ENCODE results near the gene TMEM236.

TMEM236 gene

DNA sequence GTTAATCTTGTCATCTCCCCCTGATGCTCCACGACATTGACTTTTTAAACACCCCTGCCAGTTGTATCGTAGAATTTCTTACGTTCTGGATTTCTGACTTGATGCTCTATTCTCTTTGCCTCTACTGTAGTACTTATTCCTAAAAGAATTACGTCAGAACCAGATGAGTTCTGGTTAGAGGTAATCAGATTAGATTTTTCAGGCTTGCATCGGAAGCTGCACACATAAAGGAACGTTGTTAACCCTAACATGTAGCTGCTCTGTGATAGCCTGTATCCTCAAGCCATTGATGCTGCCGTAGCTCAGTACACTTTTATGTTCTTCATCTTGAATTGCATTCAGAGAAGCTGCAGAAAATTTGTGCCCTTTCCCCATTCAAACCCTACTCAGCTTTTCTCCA is 26.3 kb upstream of the TMEM236 start:
- Histone ChIP-seq H3F3A (ENCODE audit: low read depth) (no peaks in the 10 kb centered on the region; the same call in 1 of the 2 replicates), H3K4me1 (ENCODE audit: insufficient read depth, low read length, poor library complexity, severe bottlenecking) (no peaks in the 10 kb centered on the region), H3K27me3 (ENCODE audit: insufficient read depth, low read length, poor library complexity, severe bottlenecking) (no peaks in the 10 kb centered on the region), H3K9ac (ENCODE audit: low read depth, low read length, poor library complexity, severe bottlenecking) (no peak overlapping the region), H3K9me3 (ENCODE audit: insufficient read depth, low read depth, low read length) (no peaks in the 10 kb centered on the region), H2AFZ (ENCODE audit: low read length) (no peak overlapping the region), H3K4me2 (ENCODE audit: low read depth, low read length, poor library complexity, severe bottlenecking) (no peak overlapping the region), H3K4me3 (ENCODE audit: low read length, poor library complexity, severe bottlenecking) (no peak overlapping the region), H3K36me3 (ENCODE audit: insufficient read depth, low read length) (no peaks in the 10 kb centered on the region), H3K79me2 (ENCODE audit: insufficient read depth, low read length) (no peaks in the 10 kb centered on the region; the same call in 1 of the 2 replicates), H4K20me1 (ENCODE audit: insufficient read depth, low read length, poor library complexity, severe bottlenecking) (no peaks in the 10 kb centered on the region), H3K9me2 (replicated peaks; ENCODE audit: low read depth, low read length) (no peaks in the 10 kb centered on the region)
- TF ChIP-seq, protein P1, sequence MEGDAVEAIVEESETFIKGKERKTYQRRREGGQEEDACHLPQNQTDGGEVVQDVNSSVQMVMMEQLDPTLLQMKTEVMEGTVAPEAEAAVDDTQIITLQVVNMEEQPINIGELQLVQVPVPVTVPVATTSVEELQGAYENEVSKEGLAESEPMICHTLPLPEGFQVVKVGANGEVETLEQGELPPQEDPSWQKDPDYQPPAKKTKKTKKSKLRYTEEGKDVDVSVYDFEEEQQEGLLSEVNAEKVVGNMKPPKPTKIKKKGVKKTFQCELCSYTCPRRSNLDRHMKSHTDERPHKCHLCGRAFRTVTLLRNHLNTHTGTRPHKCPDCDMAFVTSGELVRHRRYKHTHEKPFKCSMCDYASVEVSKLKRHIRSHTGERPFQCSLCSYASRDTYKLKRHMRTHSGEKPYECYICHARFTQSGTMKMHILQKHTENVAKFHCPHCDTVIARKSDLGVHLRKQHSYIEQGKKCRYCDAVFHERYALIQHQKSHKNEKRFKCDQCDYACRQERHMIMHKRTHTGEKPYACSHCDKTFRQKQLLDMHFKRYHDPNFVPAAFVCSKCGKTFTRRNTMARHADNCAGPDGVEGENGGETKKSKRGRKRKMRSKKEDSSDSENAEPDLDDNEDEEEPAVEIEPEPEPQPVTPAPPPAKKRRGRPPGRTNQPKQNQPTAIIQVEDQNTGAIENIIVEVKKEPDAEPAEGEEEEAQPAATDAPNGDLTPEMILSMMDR (conservative IDR thresholded peaks at IDR 0.05; ENCODE audit: low read length): no peak
- TF ChIP-seq EZH2phosphoT487 (IDR thresholded peaks at IDR 0.05; ENCODE audit: borderline replicate concordance): no peak

DNA sequence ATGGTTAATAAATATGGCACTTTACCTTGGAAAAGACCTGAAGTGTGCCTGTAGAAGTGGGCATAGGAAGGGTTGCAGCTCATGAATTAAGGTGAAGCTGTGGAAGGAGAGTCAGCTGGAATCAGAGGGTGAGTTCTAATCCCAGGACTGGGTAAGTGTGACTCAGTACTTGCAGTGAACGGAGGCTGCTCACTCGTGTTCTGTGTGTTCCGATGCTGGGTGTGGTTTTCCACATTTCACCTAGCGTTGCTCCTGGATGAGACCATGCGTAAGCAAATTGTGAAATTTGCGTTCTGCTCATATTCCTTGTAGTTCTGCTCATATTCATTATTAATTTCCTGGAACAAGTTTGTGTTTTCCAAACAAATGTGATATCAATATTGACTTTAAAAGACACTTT is 22.4 kb upstream of the TMEM236 start:
- H2AFZ ChIP-seq (ENCODE audit: low read length): no peak overlapping the region
- no peak overlapping the region for H3K4me2 ChIP-seq (ENCODE audit: low read depth, low read length, poor library complexity, severe bottlenecking)
- no peaks in the 10 kb centered on the region for H3K27me3 ChIP-seq (ENCODE audit: insufficient read depth, low read length, poor library complexity, severe bottlenecking)
- H3K79me2 ChIP-seq (ENCODE audit: insufficient read depth, low read length): no peaks in the 10 kb centered on the region; the same call in 1 of the 2 replicates
- no peaks in the 10 kb centered on the region for H3K4me1 ChIP-seq (ENCODE audit: insufficient read depth, low read length, poor library complexity, severe bottlenecking)
- no peaks in the 10 kb centered on the region for H3K9me2 ChIP-seq (replicated peaks; ENCODE audit: low read depth, low read length)
- no peak for TF ChIP-seq EZH2phosphoT487 (IDR thresholded peaks at IDR 0.05; ENCODE audit: borderline replicate concordance)
- TF ChIP-seq, protein P1 (conservative IDR thresholded peaks at IDR 0.05; ENCODE audit: low read length): no peak
- no peak overlapping the region for H3K4me3 ChIP-seq (ENCODE audit: low read length, poor library complexity, severe bottlenecking)
- no peaks in the 10 kb centered on the region for H3K9me3 ChIP-seq (ENCODE audit: insufficient read depth, low read depth, low read length)
- no peak overlapping the region for H3K9ac ChIP-seq (ENCODE audit: low read depth, low read length, poor library complexity, severe bottlenecking)
- H3K36me3 ChIP-seq (ENCODE audit: insufficient read depth, low read length): no peaks in the 10 kb centered on the region
- no peaks in the 10 kb centered on the region; the same call in 1 of the 2 replicates for H3F3A ChIP-seq (ENCODE audit: low read depth)
- H4K20me1 ChIP-seq (ENCODE audit: insufficient read depth, low read length, poor library complexity, severe bottlenecking): no peaks in the 10 kb centered on the region

DNA sequence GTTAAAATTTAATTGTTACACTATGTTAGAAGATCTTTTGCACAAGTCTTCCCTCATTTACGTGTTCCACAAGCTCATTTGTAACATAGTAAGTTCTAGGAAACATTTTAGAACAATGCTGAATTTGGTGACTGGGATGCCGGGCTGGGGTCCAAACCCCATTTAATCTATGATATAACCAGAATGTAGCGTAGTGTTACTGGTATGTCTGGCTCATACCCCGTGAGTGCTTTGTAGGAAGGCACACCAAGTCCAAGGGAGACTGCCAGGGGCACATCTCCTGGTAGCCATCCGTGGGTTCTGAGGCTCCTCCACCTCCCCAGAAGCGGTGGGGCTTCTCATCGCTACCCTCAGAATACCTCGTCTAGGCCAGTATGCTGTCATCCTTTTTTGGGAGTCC is 21.3 kb upstream of the TMEM236 start:
- Histone ChIP-seq H3K36me3 (ENCODE audit: insufficient read depth, low read length) (no peaks in the 10 kb centered on the region), H3K4me3 (ENCODE audit: low read length, poor library complexity, severe bottlenecking) (no peak overlapping the region), H3F3A (ENCODE audit: low read depth) (no peaks in the 10 kb centered on the region), H2AFZ (ENCODE audit: low read length) (no peak overlapping the region), H3K9me2 (replicated peaks; ENCODE audit: low read depth, low read length) (no peaks in the 10 kb centered on the region), H4K20me1 (ENCODE audit: insufficient read depth, low read length, poor library complexity, severe bottlenecking) (no peaks in the 10 kb centered on the region), H3K4me1 (ENCODE audit: insufficient read depth, low read length, poor library complexity, severe bottlenecking) (no peaks in the 10 kb centered on the region), H3K9ac (ENCODE audit: low read depth, low read length, poor library complexity, severe bottlenecking) (no peak overlapping the region), H3K9me3 (ENCODE audit: insufficient read depth, low read depth, low read length) (no peaks in the 10 kb centered on the region), H3K4me2 (ENCODE audit: low read depth, low read length, poor library complexity, severe bottlenecking) (no peak overlapping the region), H3K27me3 (ENCODE audit: insufficient read depth, low read length, poor library complexity, severe bottlenecking) (no peaks in the 10 kb centered on the region), H3K79me2 (ENCODE audit: insufficient read depth, low read length) (no peaks in the 10 kb centered on the region; the same call in 1 of the 2 replicates)
- TF ChIP-seq EZH2phosphoT487 (IDR thresholded peaks at IDR 0.05; ENCODE audit: borderline replicate concordance): no peak
- TF ChIP-seq, protein P1 (conservative IDR thresholded peaks at IDR 0.05; ENCODE audit: low read length): no peak

Data from Loucy (cell line).